Hepatocyte (in vitro differentiated cells): ENCODE measurements around the gene LCN12.

Experiments used
- EZH2 ChIP-seq: fragments of 200-600 bp; sonication (generic); IDR thresholded peaks from 2 replicates; pipeline ENCODE4 v1.6.1; 2016; ENCODE audit warnings: antibody characterized with exemption, mild to moderate bottlenecking, borderline replicate concordance
- EZH2phosphoT487 ChIP-seq: fragments of 200-600 bp; sonication (generic); IDR thresholded peaks from one replicate; pipeline ENCODE4 v1.6.1; 2018; ENCODE audit warnings: antibody characterized with exemption, mild to moderate bottlenecking, low read depth, moderate library complexity; ENCODE audit not compliant: unreplicated experiment, severe bottlenecking
- TF ChIP-seq, protein P1 (sequence below): fragments of 200-600 bp; sonication (generic); IDR thresholded peaks from 2 replicates; pipeline ENCODE4 v1.5.1; 2016; ENCODE audit warnings: antibody characterized with exemption, mild to moderate bottlenecking; ENCODE audit not compliant: poor library complexity

DNA sequence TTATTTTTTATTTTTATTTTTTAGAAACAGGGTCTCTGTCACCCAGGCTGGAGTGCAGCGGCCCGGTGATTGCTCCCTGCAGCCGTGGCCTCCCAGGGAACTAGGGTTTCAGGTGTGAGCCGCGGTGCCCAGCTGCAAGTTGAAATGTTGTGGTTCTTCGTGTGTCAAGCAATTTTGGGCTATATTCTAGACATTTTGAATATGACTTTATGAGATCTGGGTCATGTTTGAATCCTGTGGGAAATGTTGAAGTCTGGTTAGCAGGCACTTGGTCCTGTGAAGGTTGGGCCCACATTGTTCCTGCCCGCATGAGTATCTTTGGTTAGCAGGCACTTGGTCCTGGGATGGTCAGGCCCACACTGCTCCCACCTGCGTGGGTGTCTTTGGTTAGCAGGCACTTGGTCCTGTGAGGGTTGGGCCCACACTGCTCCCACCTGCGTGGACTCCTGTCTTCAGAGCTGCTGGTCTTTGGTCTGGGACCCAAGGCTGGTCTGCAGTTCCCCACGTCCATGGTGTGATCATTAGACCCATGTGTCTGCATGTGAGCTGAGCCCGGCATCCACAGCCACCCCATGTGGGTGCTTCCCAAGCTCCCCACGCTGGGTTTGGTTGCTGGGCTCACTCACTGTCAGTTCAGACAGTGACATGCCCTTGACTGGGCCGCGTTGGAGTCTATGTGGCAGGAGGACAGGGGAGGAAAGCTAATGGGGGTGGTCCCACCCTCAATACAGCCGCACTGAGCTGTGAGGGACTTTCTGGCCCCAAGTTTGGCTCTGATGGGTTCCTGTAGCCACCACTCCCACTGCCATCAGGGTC lies 14.7 kb upstream of the LCN12 start:
- TF ChIP-seq, protein P1, sequence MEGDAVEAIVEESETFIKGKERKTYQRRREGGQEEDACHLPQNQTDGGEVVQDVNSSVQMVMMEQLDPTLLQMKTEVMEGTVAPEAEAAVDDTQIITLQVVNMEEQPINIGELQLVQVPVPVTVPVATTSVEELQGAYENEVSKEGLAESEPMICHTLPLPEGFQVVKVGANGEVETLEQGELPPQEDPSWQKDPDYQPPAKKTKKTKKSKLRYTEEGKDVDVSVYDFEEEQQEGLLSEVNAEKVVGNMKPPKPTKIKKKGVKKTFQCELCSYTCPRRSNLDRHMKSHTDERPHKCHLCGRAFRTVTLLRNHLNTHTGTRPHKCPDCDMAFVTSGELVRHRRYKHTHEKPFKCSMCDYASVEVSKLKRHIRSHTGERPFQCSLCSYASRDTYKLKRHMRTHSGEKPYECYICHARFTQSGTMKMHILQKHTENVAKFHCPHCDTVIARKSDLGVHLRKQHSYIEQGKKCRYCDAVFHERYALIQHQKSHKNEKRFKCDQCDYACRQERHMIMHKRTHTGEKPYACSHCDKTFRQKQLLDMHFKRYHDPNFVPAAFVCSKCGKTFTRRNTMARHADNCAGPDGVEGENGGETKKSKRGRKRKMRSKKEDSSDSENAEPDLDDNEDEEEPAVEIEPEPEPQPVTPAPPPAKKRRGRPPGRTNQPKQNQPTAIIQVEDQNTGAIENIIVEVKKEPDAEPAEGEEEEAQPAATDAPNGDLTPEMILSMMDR: no peak
- TF ChIP-seq EZH2phosphoT487: no peak
- TF ChIP-seq EZH2: no peak
